GM21360 (cell line): Measurements from ENCODE around the gene KNOP1.
"Not testable (repeated sequence)": the region's sequence is repeated elsewhere in the genome, so short reads cannot be mapped to it uniquely, and the experiment has no call there.

Source experiments
- ATAC-seq: cut with Tn5 transposase; IDR thresholded peaks from one replicate; pipeline ENCODE4 v1.9.1; 2021; ENCODE audit warnings: mild to moderate bottlenecking, moderate library complexity; ENCODE audit not compliant: unreplicated experiment

The KNOP1 gene

GRCh38 chr16:19688396-19689024 lies 29.5 kb downstream of the KNOP1 start:
- ATAC-seq = no peak

- ATAC-seq = no peak
Measured at GRCh38 chr16:19687279-19687678, 30.7 kb downstream of the KNOP1 start.

- ATAC-seq = no peak
Measured at GRCh38 chr16:19685176-19685575, 32.9 kb downstream of the KNOP1 start.

GRCh38 chr16:19683453-19684236 lies 34.4 kb downstream of the KNOP1 start:
- ATAC-seq = no peak

GRCh38 chr16:19681637-19682036 lies 36.4 kb downstream of the KNOP1 start:
- ATAC-seq = no peak

GRCh38 chr16:19680881-19681340 lies 37.1 kb downstream of the KNOP1 start:
- ATAC-seq = no peak

GRCh38 chr16:19679281-19679680 lies 38.7 kb downstream of the KNOP1 start:
- ATAC-seq = not testable (repeated sequence)

GRCh38 chr16:19678804-19679203 lies 39.2 kb downstream of the KNOP1 start:
- ATAC-seq = no peak

- no peak for ATAC-seq
Measured at GRCh38 chr16:19677402-19677801, 40.6 kb downstream of the KNOP1 start.

- ATAC-seq = no peak
Measured at GRCh38 chr16:19674485-19674884, 43.5 kb downstream of the KNOP1 start.

GRCh38 chr16:19672378-19672777 lies 45.6 kb downstream of the KNOP1 start:
- no peak for ATAC-seq

- no peak for ATAC-seq
Measured at GRCh38 chr16:19666477-19666876, 51.5 kb downstream of the KNOP1 start.

GRCh38 chr16:19665313-19665712 lies 52.7 kb downstream of the KNOP1 start:
- not testable (repeated sequence) for ATAC-seq

- ATAC-seq = no peak
Measured at GRCh38 chr16:19664166-19664565, 53.9 kb downstream of the KNOP1 start.

- ATAC-seq = no peak
Measured at GRCh38 chr16:19662351-19662750, 55.7 kb downstream of the KNOP1 start.

GRCh38 chr16:19660432-19660831 lies 57.6 kb downstream of the KNOP1 start:
- ATAC-seq = no peak

GRCh38 chr16:19659554-19659953 lies 58.5 kb downstream of the KNOP1 start:
- ATAC-seq = no peak

- ATAC-seq = no peak
Measured at GRCh38 chr16:19657831-19658230, 60.2 kb downstream of the KNOP1 start.

GRCh38 chr16:19655242-19655777 lies 62.7 kb downstream of the KNOP1 start:
- ATAC-seq = no peak

GRCh38 chr16:19654147-19654546 lies 63.9 kb downstream of the KNOP1 start:
- ATAC-seq = no peak
